Forelimb muscle (tissue), 1 donor: ENCODE data around the gene FXYD4. TPM values are rescaled to one million over a fixed set of nuclear protein-coding genes. Genes with fewer than 3 reads are reported as not detected.
"Not testable (repeated sequence)": the region's sequence is repeated elsewhere in the genome, so short reads cannot be mapped to it uniquely, and the experiment has no call there.

Experiments used
- DNase-seq: peaks from one replicate; pipeline ENCODE4 v3.0.0-alpha.2; 2013; ENCODE audit warnings: low read depth
- polyA plus RNA-seq: library from polyadenylated mRNA; unstranded; fragments of 120-200 nt; gene quantifications from one replicate; pipeline ENCODE4 v1.2.1, GENCODE V29; 2013; ENCODE audit not compliant: insufficient read length

FXYD4 gene
- polyA plus RNA-seq, 1 donor: 1.1 TPM

DNA sequence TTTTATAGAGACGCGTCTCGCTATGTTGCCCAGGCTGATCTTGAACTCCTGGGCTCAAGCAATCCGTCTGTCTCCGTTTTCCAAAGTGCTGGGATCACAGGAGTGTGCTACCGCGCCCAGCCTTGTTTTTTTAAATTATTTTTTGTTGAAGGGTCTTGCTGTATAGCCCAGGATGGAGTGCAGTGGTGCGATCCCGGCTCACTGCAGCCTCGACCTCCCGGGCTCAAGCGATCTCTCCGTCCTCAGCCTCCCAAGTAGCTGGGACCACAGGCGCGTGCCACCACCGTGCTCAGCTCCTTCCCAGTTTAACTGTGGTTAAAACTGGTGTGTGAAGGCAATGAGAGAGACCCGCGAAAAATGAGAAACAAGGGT lies 48.5 kb downstream of the FXYD4 start:
- no peak for DNase-seq

- peak; percentile 58 for DNase-seq
Observed at GRCh38 chr10:43420369-43421200, 49.1 kb downstream of the FXYD4 start.

- no peak for DNase-seq
Observed at GRCh38 chr10:43421201-43421507, 49.7 kb downstream of the FXYD4 start.

- no peak for DNase-seq
Observed at GRCh38 chr10:43421519-43421918, 50.1 kb downstream of the FXYD4 start.

DNA sequence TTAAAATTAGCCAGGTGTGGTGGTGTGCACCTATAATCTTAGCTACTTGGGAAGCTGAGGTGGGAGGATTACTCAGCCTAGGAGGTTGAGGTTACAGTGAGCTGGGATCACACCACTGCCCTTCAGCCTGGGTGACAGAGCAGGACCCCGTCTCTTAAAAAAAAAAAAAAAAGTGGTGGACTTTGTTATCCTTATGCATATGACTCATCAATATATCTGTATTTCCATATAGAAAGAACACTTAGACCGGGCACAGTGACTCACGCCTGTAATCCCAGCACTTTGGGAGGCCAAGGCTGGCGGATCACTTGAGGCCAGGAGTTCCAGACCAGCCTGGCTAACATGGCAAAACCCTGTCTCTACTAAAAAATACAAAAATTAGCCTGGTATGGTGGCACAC lies 50.5 kb downstream of the FXYD4 start:
- not testable (repeated sequence) for DNase-seq

DNA sequence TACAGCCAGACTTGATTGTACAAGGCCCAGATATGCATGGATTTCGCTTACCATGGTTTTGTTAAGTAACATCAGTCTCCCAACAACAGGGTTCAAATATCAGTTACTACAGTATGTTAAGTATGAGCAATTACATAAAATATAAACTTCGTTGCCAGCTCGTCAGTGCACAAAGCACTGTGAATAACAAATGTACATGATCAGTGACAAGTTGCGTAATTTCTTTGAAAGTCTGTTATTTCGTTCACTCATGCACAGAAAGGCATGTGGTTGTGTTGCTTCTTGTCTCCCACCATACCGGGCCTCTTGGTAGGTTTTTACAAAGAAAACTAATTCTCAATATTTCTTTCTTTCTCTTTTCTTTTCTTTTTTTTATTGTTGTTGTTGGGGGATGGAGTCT lies 53.0 kb downstream of the FXYD4 start:
- DNase-seq: no peak

Other genes starting within 250 kb of the FXYD4 start
- 23.9 TPM for gene CSGALNACT2, start 233.2 kb upstream of the FXYD4 start, polyA plus RNA-seq
- 0.43 TPM for gene RASGEF1A, start 104.6 kb upstream of the FXYD4 start, polyA plus RNA-seq
- 100.0 TPM for gene HNRNPF, start 37.5 kb downstream of the FXYD4 start, polyA plus RNA-seq
- 4.6 TPM for gene ZNF487, start 65.5 kb downstream of the FXYD4 start, polyA plus RNA-seq
- 6.6 TPM for gene ZNF239, start 203.0 kb downstream of the FXYD4 start, polyA plus RNA-seq
- gene ZNF485, start 234.8 kb downstream of the FXYD4 start, polyA plus RNA-seq: 2.7 TPM